ENCODE results near the gene KAT8. TPM values are rescaled to one million over a fixed set of nuclear protein-coding genes. Genes with fewer than 3 reads are reported as not detected.

The KAT8 gene
- total RNA-seq, 2 experiments from 2014 or later: 86.9 to 95.3 TPM

GRCh38 chr16:31142109-31143010, 24.9 kb downstream of the KAT8 start:
- peak overlapping the region; percentile 23 for H3K27ac ChIP-seq (ENCODE audit: low read depth, low read length, poor library complexity, severe bottlenecking)
- H3K36me3 ChIP-seq (ENCODE audit: insufficient read depth, low read length): no peaks in the 10 kb centered on the region
- H4K20me1 ChIP-seq (ENCODE audit: insufficient read depth, low read length): no peaks in the 10 kb centered on the region
- H3K79me2 ChIP-seq (ENCODE audit: insufficient read depth, low read depth, low read length): no peaks in the 10 kb centered on the region
- intact Hi-C loops (cut with micrococcal nuclease; ENCODE audit: unreplicated experiment): loop anchor here (1.0 to 2.0 kb wide), 8 partner anchors 25 to 317 kb away; partner anchors contain the start of genes ARMC5, BCKDK, KAT8 and VKORC1
- peaks cover 16% of the 10 kb centered on the region for H3K4me1 ChIP-seq (ENCODE audit: insufficient read depth, low read length, poor library complexity, severe bottlenecking)
- no peaks in the 10 kb centered on the region for H3K9me3 ChIP-seq (ENCODE audit: low read length)
- ChIA-PET POLR2A (interaction anchor here (0.6 to 2.2 kb wide), 10 partner anchors 9 to 730 kb away, joined by 3 to 16 read pairs (median 4); partner anchors contain the start of genes BCKDK, FUS and KAT8), CTCF (ENCODE audit: unreplicated experiment) (interaction anchor here (0.6 to 1.0 kb wide), 6 partner anchors 15 to 94 kb away, joined by 3 to 8 read pairs (median 4); partner anchors contain the start of genes FUS and KAT8)
- H3K9me2 ChIP-seq (ENCODE audit: insufficient read depth, low read length): no peaks in the 10 kb centered on the region
- peak overlapping the region; percentile 62 for H3K4me3 ChIP-seq (ENCODE audit: low read depth, low read length, poor library complexity, severe bottlenecking)
- DNase-seq (ENCODE audit: low spot score): peak; percentile 99
- peak overlapping the region; percentile 90 for H2AFZ ChIP-seq (ENCODE audit: low read length)
- no peak for TF ChIP-seq EZH2phosphoT487 (IDR thresholded peaks at IDR 0.05; ENCODE audit: borderline replicate concordance, low read depth, low read length)
- TF ChIP-seq, protein P1, sequence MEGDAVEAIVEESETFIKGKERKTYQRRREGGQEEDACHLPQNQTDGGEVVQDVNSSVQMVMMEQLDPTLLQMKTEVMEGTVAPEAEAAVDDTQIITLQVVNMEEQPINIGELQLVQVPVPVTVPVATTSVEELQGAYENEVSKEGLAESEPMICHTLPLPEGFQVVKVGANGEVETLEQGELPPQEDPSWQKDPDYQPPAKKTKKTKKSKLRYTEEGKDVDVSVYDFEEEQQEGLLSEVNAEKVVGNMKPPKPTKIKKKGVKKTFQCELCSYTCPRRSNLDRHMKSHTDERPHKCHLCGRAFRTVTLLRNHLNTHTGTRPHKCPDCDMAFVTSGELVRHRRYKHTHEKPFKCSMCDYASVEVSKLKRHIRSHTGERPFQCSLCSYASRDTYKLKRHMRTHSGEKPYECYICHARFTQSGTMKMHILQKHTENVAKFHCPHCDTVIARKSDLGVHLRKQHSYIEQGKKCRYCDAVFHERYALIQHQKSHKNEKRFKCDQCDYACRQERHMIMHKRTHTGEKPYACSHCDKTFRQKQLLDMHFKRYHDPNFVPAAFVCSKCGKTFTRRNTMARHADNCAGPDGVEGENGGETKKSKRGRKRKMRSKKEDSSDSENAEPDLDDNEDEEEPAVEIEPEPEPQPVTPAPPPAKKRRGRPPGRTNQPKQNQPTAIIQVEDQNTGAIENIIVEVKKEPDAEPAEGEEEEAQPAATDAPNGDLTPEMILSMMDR (conservative IDR thresholded peaks at IDR 0.05; ENCODE audit: low read length): peak; percentile 89
- H3K4me2 ChIP-seq (ENCODE audit: low read length): peak overlapping the region; percentile 72
- BruUV-seq (replicated peaks): no TSS peak

DNA sequence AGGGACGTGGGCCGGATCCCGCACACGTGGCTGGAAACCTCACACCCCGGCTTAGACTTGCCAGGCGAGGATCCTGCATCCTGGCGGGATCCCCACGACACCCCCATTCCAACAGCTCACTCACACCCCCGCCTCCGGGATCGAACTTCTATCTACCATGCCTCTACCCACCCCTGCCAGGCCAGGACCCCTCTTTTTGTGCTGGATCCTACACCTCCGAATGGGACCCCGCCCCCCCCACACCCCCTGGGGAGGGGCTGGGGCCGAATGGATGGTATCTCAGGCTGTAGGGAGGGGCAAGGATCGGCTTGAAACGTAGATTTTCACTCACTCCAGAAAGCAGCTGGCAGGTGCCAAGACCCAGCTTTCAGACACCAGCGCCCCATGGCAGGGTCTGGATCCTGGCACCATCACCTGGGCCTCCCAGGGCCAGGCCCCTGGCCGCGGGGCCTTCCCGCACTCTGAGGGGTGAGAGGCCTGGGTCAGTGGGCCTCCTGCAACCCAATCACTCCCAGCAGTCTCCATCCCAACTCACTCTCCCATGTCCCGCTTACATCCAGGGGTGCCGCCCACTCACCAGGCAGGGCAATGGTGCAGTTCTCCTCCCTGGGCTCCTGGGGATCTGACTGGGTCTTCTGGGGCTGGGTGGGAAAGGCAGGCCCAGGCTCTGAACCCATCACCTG, 25.7 kb downstream of the KAT8 start:
- H3K36me3 ChIP-seq (ENCODE audit: insufficient read depth, low read length): no peaks in the 10 kb centered on the region
- CTCF ChIA-PET (ENCODE audit: unreplicated experiment): no interaction called here
- H3K9me2 ChIP-seq (ENCODE audit: insufficient read depth, low read length): no peaks in the 10 kb centered on the region
- peaks cover 16% of the 10 kb centered on the region for H3K4me1 ChIP-seq (ENCODE audit: insufficient read depth, low read length, poor library complexity, severe bottlenecking)
- no TSS peak for BruUV-seq (replicated peaks)
- no peaks in the 10 kb centered on the region for H4K20me1 ChIP-seq (ENCODE audit: insufficient read depth, low read length)
- POLR2A ChIA-PET: interaction anchor here (0.6 to 2.2 kb wide), 3 partner anchors 26 to 92 kb away, joined by 4 to 16 read pairs (median 4); partner anchors contain the start of genes FUS and KAT8
- peak overlapping the region; percentile 72 for H3K4me2 ChIP-seq (ENCODE audit: low read length)
- TF ChIP-seq, protein P1 (conservative IDR thresholded peaks at IDR 0.05; ENCODE audit: low read length): 0 out of 2 replicates have a peak, but pooled peaks have one; percentile 6
- TF ChIP-seq EZH2phosphoT487 (IDR thresholded peaks at IDR 0.05; ENCODE audit: borderline replicate concordance, low read depth, low read length): no peak
- H3K79me2 ChIP-seq (ENCODE audit: insufficient read depth, low read depth, low read length): no peaks in the 10 kb centered on the region
- no peak overlapping the region for H3K27ac ChIP-seq (ENCODE audit: low read depth, low read length, poor library complexity, severe bottlenecking)
- intact Hi-C loops (cut with micrococcal nuclease; ENCODE audit: unreplicated experiment): loop anchor here (2.0 kb wide), 1 partner anchor 34 kb away; the partner anchor contains the start of gene BCKDK
- no peak for DNase-seq (ENCODE audit: low spot score)
- peak overlapping the region; percentile 90 for H2AFZ ChIP-seq (ENCODE audit: low read length)
- H3K4me3 ChIP-seq (ENCODE audit: low read depth, low read length, poor library complexity, severe bottlenecking): peak overlapping the region; percentile 62
- no peaks in the 10 kb centered on the region for H3K9me3 ChIP-seq (ENCODE audit: low read length)
